Loucy (cell line): ENCODE measurements around the gene CD248.

Experiments used
- CTCF ChIP-seq: fragments of 200-600 bp; sonication (generic); conservative IDR thresholded peaks from 2 replicates; pipeline ENCODE4 v1.5.1; 2014; ENCODE audit warnings: mild to moderate bottlenecking, antibody characterized with exemption, low read length
- EZH2phosphoT487 ChIP-seq: fragments of 200-600 bp; IDR thresholded peaks from 2 replicates; pipeline ENCODE4 v1.6.1; 2018; ENCODE audit warnings: antibody characterized with exemption, mild to moderate bottlenecking, moderate library complexity, borderline replicate concordance

DNA sequence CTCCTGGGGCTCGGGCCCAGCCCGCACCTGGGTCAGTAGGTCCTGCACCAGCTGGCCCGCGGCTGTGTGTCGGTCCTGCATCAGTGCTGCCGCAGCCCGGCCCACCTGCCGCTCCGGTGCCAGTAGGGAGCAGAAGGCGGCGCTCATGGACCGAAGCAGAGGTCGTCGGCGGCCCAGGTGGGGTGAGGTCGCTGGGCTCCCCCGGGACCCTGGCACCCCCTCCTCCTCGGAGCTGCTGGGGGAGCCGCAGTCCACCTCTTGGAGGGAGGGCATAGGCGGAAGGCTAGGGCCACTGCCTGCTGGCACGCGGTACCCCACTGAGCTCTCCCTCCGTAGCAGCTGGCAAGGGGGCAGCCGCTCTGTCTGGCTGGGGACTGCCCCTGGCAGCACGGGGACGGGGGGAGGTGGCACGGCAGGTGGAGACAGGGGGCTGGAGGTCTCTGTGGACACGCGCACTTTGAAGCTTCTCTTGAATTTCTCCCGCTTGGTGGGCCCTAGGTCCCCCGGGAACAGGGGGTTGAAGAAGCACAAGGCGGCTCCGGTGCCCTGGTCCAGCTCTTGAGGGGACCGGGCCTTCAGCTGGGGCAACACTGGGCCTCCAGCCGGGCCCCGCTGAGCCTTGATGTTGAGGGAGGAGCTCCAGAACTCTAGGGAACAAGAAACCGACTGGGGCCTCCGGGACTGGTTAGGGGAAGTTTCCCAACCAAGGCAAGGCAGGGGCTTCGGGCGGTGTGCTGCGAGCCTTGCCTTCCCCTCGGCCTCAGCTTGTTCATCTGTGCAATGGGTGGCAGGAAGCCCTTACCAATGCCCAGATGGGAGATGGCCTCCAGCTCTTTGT, 18.0 kb upstream of the CD248 start:
- TF ChIP-seq CTCF = no peak
- TF ChIP-seq EZH2phosphoT487 = no peak
